Caco-2 (cell line): ENCODE measurements around the gene MTMR12. TPM values are rescaled to one million over a fixed set of nuclear protein-coding genes. Genes with fewer than 3 reads are reported as not detected.

ENCODE experiments used
- BruUV-seq: library from RNA; stranded (reverse); fragments of 400-500 nt; replicated peaks from 2 replicates; lab custom pipeline; 2021; lab: Mats Ljungman, UMichigan
- CTCF ChIA-PET: fragments of 300-600 bp; sonication (Branson Sonifier 250); formaldehyde crosslinking; loops from one replicate; lab custom pipeline; 2022; ENCODE audit warnings: antibody characterized with exemption; lab: Charles Lee
- POLR2A ChIA-PET: fragments of 300-600 bp; sonication (Branson Sonifier 250); formaldehyde crosslinking; loops from one replicate; lab custom pipeline; 2022; ENCODE audit warnings: antibody characterized with exemption; lab: Charles Lee
- DNase-seq, 2 experiments: peaks; one replicate each; pipeline versions ENCODE4 v3.0.0 to v3.0.0-alpha.2; 2020 to 2022
- H3K27me3 ChIP-seq: replicated peaks from 2 replicates; pipeline ENCODE4 v1.6.0; 2011; ENCODE audit warnings: low read length; ENCODE audit not compliant: control insufficient read depth, insufficient read depth
- H3K36me3 ChIP-seq: 2 replicates; pipeline ENCODE4 v1.5.1; 2011; ENCODE audit warnings: low read length; ENCODE audit not compliant: control insufficient read depth, insufficient read depth
- H3K4me1 ChIP-seq: fragments of 250-450 bp; sonication (Bioruptor Pico); 2 replicates; pipeline ENCODE4 v1.5.1; 2020; ENCODE audit warnings: mild to moderate bottlenecking
- H3K4me3 ChIP-seq: 2 replicates; pipeline ENCODE4 v1.5.1; 2011; ENCODE audit warnings: low read depth, mild to moderate bottlenecking, control low read depth, low read length
- H3K9me3 ChIP-seq: fragments of 250-450 bp; sonication (Bioruptor Pico); 2 replicates; pipeline ENCODE4 v1.5.1; 2020; ENCODE audit warnings: mild to moderate bottlenecking, moderate library complexity
- H3K27ac Mint-ChIP-seq: one replicate; pipeline ENCODE4 v1.8.0; 2022; ENCODE audit warnings: mixed read lengths; ENCODE audit not compliant: unreplicated experiment
- H3K27me3 Mint-ChIP-seq: one replicate; pipeline ENCODE4 v1.8.0; 2022; ENCODE audit warnings: mixed read lengths; ENCODE audit not compliant: insufficient read depth, unreplicated experiment
- H3K36me3 Mint-ChIP-seq: one replicate; pipeline ENCODE4 v1.8.0; 2022; ENCODE audit warnings: mild to moderate bottlenecking, mixed read lengths; ENCODE audit not compliant: insufficient read depth, unreplicated experiment
- H3K4me1 Mint-ChIP-seq: one replicate; pipeline ENCODE4 v1.8.0; 2022; ENCODE audit warnings: low read depth, mixed read lengths; ENCODE audit not compliant: unreplicated experiment
- H3K4me3 Mint-ChIP-seq: one replicate; pipeline ENCODE4 v1.8.0; 2022; ENCODE audit warnings: mild to moderate bottlenecking, moderate library complexity, mixed read lengths; ENCODE audit not compliant: unreplicated experiment
- H3K9me3 Mint-ChIP-seq: one replicate; pipeline ENCODE4 v1.8.0; 2022; ENCODE audit warnings: mixed read lengths; ENCODE audit not compliant: unreplicated experiment
- CTCF ChIP-seq, 2 experiments: fragments of 200-600 bp in 1 of 2; IDR thresholded peaks; 1 replicate in 1 of 2; 2 replicates in 1 of 2; pipeline versions ENCODE4 v1.5.1 to v1.8.0; 2011 to 2022; ENCODE audit warnings: antibody characterized with exemption in 1 of 2, control low read depth in 1 of 2, inconsistent platforms in 1 of 2, low read depth in 1 of 2, low read length in 1 of 2, mild to moderate bottlenecking in 1 of 2, moderate library complexity in 1 of 2; ENCODE audit not compliant: insufficient read depth in 1 of 2, severe bottlenecking in 1 of 2, unreplicated experiment in 1 of 2
- intact Hi-C: fragments of 100-400 bp; cut with micrococcal nuclease; formaldehyde crosslinking; loops from one replicate; pipeline ENCODE4 v1.10.0; 2022; ENCODE audit not compliant: unreplicated experiment
- total RNA-seq: library from RNA; stranded (reverse); gene quantifications from 2 replicates; pipeline ENCODE4 v1.2.3, GENCODE V29; 2022

MTMR12 gene
- total RNA-seq, 1 experiment from 2014 or later = 35.1 TPM

- intact Hi-C loops = no loop called here
- H3K9me3 ChIP-seq = no peaks in the 10 kb centered on the region
- H3K4me3 ChIP-seq = no peak overlapping the region
- no TSS peak for BruUV-seq
- peaks cover 19% of the 10 kb centered on the region for H3K4me1 Mint-ChIP-seq
- no peaks in the 10 kb centered on the region for H3K27me3 ChIP-seq
- no peaks in the 10 kb centered on the region for H3K27me3 Mint-ChIP-seq
- H3K4me3 Mint-ChIP-seq = no peak overlapping the region
- no peak for TF ChIP-seq CTCF (IDR thresholded peaks at IDR 0.05; ENCODE audit: insufficient read depth in 1 of 2, low read depth in 1 of 2, low read length in 1 of 2, severe bottlenecking in 1 of 2, unreplicated experiment in 1 of 2)
- no peak for DNase-seq
- ChIA-PET POLR2A (no interaction called here), CTCF (interaction anchor here (0.7 kb wide), 1 partner anchor 10 kb away, joined by 3 read pairs; no protein-coding TSS in a partner anchor)
- H3K9me3 Mint-ChIP-seq = no peaks in the 10 kb centered on the region
- H3K36me3 Mint-ChIP-seq = peaks cover 24% of the 10 kb centered on the region
- H3K27ac Mint-ChIP-seq = no peak overlapping the region
- peaks cover 16% of the 10 kb centered on the region for H3K4me1 ChIP-seq
- H3K36me3 ChIP-seq = no peaks in the 10 kb centered on the region
These were observed 27.1 kb downstream of the MTMR12 start for GRCh38 chr5:32285510-32286138.

GRCh38 chr5:32283539-32284377 is 29.0 kb downstream of the MTMR12 start:
- Mint-ChIP-seq H3K27ac (no peak overlapping the region), H3K4me1 (peaks cover 19% of the 10 kb centered on the region), H3K4me3 (no peak overlapping the region), H3K36me3 (peaks cover 26% of the 10 kb centered on the region), H3K9me3 (no peaks in the 10 kb centered on the region), H3K27me3 (no peaks in the 10 kb centered on the region)
- no peak for DNase-seq
- POLR2A ChIA-PET = no interaction called here
- BruUV-seq = no TSS peak
- no peaks in the 10 kb centered on the region for H3K36me3 ChIP-seq
- no peaks in the 10 kb centered on the region for H3K9me3 ChIP-seq
- no peaks in the 10 kb centered on the region for H3K27me3 ChIP-seq
- no peak for TF ChIP-seq CTCF (IDR thresholded peaks at IDR 0.05; ENCODE audit: insufficient read depth in 1 of 2, low read depth in 1 of 2, low read length in 1 of 2, severe bottlenecking in 1 of 2, unreplicated experiment in 1 of 2)
- H3K4me3 ChIP-seq = no peak overlapping the region
- peaks cover 16% of the 10 kb centered on the region for H3K4me1 ChIP-seq
- intact Hi-C loops = no loop called here
- CTCF ChIA-PET = interaction anchor here (0.6 kb wide), 1 partner anchor 299 kb away, joined by 3 read pairs; no protein-coding TSS in a partner anchor

GRCh38 chr5:32283061-32283460 is 29.7 kb downstream of the MTMR12 start:
- H3K36me3 ChIP-seq = no peaks in the 10 kb centered on the region
- H3K27me3 Mint-ChIP-seq = no peaks in the 10 kb centered on the region
- H3K27me3 ChIP-seq = no peaks in the 10 kb centered on the region
- H3K27ac Mint-ChIP-seq = no peak overlapping the region
- H3K36me3 Mint-ChIP-seq = peaks cover 21% of the 10 kb centered on the region
- BruUV-seq = no TSS peak
- POLR2A ChIA-PET = no interaction called here
- DNase-seq = no peak
- peaks cover 12% of the 10 kb centered on the region for H3K4me1 Mint-ChIP-seq
- no peak overlapping the region for H3K4me3 ChIP-seq
- TF ChIP-seq CTCF (IDR thresholded peaks at IDR 0.05; ENCODE audit: insufficient read depth in 1 of 2, low read depth in 1 of 2, low read length in 1 of 2, severe bottlenecking in 1 of 2, unreplicated experiment in 1 of 2) = no peak
- no peaks in the 10 kb centered on the region for H3K9me3 Mint-ChIP-seq
- CTCF ChIA-PET = no interaction called here
- no peak overlapping the region for H3K4me3 Mint-ChIP-seq
- H3K9me3 ChIP-seq = no peaks in the 10 kb centered on the region
- intact Hi-C loops = no loop called here
- H3K4me1 ChIP-seq = peaks cover 12% of the 10 kb centered on the region
